Right atrium auricular region (tissue), 2 donors: ENCODE data around the gene UCMA. TPM values are rescaled to one million over a fixed set of nuclear protein-coding genes. Genes with fewer than 3 reads are reported as not detected.
"Not testable (repeated sequence)": the region's sequence is repeated elsewhere in the genome, so short reads cannot be mapped to it uniquely, and the experiment has no call there.

Source experiments
- DNase-seq: peaks from one replicate; pipeline ENCODE4 v3.0.0-alpha.2; 2019; ENCODE audit warnings: low spot score
- H3K27ac ChIP-seq, 2 donors: fragments of 200-600 bp; sonication (generic); 1 replicate in 1 of 2; 2 replicates in 1 of 2; pipeline ENCODE4 v1.5.1; 2016 to 2019
- H3K27me3 ChIP-seq, 2 donors: fragments of 200-600 bp; sonication (generic); one replicate each; pipeline versions ENCODE4 v1.5.1 to v1.6.0; 2017 to 2019
- H3K36me3 ChIP-seq: fragments of 200-600 bp; sonication (generic); one replicate; pipeline ENCODE4 v1.5.1; 2016
- H3K4me1 ChIP-seq, 2 donors: fragments of 200-600 bp; sonication (generic); one replicate each; pipeline versions ENCODE4 v1.5.1 to v1.6.0; 2017 to 2019
- H3K4me3 ChIP-seq, 2 donors: fragments of 200-600 bp; sonication (generic); 1 replicate in 1 of 2; 2 replicates in 1 of 2; pipeline ENCODE4 v1.5.1; 2017 to 2019; ENCODE audit warnings: mild to moderate bottlenecking in 1 of 2, moderate library complexity in 1 of 2
- H3K9me3 ChIP-seq, 2 donors: fragments of 200-600 bp; sonication (generic); one replicate each; pipeline ENCODE4 v1.5.1; 2019
- total RNA-seq, 2 donors: library from RNA; depleted of rRNA; stranded (reverse); fragments of >200 nt; gene quantifications; one replicate each; pipeline ENCODE4 v1.1.0, GENCODE V29; 2016
- TF ChIP-seq, protein P1 (sequence below), 2 donors: fragments of 200-600 bp; sonication (generic); IDR thresholded peaks; one replicate each; pipeline ENCODE4 v1.5.1; 2019; ENCODE audit warnings: antibody characterized with exemption in 2 of 2

UCMA gene, protein sequence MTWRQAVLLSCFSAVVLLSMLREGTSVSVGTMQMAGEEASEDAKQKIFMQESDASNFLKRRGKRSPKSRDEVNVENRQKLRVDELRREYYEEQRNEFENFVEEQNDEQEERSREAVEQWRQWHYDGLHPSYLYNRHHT
- not detected for total RNA-seq

DNA sequence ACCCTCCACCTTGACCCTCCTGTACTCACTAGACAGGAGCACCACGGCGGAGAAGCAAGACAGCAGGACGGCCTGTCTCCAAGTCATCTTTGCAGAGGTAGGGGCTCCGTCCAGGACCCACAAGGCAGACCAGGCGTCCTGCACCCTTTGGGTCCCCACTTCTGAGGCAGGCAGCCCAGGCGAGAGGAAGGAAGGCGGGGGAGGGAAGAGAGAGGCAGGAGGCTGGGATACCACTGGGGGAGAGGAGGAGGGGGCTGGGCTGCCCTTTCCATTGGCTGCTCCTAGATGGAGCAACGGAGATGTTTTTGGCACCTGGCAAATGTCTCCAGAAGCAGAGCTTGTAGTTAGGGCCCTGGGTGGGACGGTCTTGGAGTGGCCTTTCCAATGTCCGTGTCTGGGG, at the start of gene UCMA:
UCMA (minus strand) TSS at position 203 of the 400 bp plus-strand sequence; CDS start at position 87, 116 bp downstream.
- Histone ChIP-seq H3K27ac (no peak within 1 kb of the TSS), H3K9me3 (no peaks in the 10 kb centered on the region), H3K4me3 (no peak within 1 kb of the TSS), H3K36me3 (no peaks in the 10 kb centered on the region), H3K4me1 (no peaks in the 10 kb centered on the region), H3K27me3 (no peaks in the 10 kb centered on the region)
- TF ChIP-seq, protein P1, sequence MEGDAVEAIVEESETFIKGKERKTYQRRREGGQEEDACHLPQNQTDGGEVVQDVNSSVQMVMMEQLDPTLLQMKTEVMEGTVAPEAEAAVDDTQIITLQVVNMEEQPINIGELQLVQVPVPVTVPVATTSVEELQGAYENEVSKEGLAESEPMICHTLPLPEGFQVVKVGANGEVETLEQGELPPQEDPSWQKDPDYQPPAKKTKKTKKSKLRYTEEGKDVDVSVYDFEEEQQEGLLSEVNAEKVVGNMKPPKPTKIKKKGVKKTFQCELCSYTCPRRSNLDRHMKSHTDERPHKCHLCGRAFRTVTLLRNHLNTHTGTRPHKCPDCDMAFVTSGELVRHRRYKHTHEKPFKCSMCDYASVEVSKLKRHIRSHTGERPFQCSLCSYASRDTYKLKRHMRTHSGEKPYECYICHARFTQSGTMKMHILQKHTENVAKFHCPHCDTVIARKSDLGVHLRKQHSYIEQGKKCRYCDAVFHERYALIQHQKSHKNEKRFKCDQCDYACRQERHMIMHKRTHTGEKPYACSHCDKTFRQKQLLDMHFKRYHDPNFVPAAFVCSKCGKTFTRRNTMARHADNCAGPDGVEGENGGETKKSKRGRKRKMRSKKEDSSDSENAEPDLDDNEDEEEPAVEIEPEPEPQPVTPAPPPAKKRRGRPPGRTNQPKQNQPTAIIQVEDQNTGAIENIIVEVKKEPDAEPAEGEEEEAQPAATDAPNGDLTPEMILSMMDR (IDR thresholded peaks at IDR 0.05): no peak
- DNase-seq: no peak

DNA sequence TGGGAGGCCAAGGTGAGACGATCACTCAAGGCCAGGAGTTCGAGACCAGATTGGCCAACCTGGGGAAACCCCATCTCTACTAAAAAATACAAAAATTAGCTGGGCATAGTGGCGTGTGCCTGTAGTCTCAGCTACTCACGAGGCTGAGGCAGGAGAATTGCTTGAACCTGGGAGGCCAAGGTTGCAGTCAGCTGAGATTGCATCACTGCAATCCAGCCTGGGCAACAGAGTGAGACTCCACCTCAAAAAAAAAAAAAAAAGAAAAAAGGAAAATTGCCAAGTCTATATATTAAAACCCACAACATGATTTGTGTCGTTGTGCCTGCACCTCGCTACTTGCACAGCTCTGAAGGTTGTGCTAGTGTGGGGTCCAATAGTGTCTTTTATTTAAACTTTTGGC, 48.2 kb upstream of the UCMA start:
- not testable (repeated sequence) for DNase-seq, H3K9me3 ChIP-seq, H3K4me3 ChIP-seq, H3K4me1 ChIP-seq, H3K27ac ChIP-seq, H3K27me3 ChIP-seq
- peaks cover 64% of the 10 kb centered on the region for H3K36me3 ChIP-seq

DNA sequence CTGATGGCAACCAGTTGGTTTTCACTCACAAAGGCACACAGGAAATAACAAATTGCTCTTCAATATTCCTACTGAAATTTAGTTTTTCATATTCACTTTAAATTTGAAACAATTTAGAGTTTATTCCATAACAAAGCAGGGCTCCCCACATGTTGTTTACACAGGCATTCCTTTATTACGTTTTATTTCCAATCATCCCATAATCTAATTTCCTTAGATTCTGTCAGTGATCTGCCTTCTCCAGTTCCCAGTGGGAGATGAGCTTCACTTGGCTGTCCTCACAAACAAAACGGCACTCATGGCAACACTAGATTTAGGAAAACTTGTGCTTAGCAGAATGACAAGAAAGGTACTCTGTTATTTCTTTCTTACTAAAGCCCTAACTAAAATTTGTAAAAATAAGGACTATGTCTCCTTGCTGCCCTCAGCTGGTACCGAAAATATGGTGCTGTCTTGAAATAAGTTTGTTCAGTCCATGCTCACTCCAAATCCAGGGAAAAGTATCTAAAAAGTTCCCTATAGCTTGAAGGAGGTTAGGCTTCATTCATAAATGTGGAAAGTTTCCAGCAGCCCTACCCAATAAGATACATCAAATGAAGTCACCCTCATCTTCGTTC, 42.7 kb upstream of the UCMA start:
- Histone ChIP-seq H3K9me3 (no peaks in the 10 kb centered on the region), H3K36me3 (peaks cover 41% of the 10 kb centered on the region)

DNA sequence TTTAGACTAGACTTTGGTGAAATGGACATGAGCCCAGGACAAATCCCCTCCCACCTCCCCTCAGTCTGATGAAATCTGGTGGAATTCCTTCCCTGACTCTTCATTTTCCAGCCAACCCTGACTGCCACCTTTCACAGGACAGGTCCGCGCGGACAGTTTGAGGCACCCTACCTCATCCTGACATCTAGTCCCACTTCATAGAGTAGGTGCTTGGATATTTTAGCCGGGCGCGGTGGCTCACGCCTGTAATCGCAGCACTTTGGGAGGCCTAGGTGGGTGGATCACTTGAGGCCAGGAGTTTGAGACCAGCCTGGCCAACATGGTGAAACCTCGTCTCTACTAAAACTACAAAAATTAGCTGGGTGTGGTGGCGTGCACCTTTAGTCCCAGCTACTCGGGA, 42.0 kb upstream of the UCMA start:
- Histone ChIP-seq H3K4me1 (peaks cover 0 to 14% of the 10 kb centered on the region in 2 donors), H3K36me3 (peaks cover 34% of the 10 kb centered on the region)
- H3K4me3 ChIP-seq, H3K27ac ChIP-seq, H3K27me3 ChIP-seq, H3K9me3 ChIP-seq, DNase-seq: not testable (repeated sequence)

More for the DNA sequence above, 42.7 kb upstream of the UCMA start:
- Histone ChIP-seq H3K4me3 (no peak overlapping the region), H3K27ac (no peak overlapping the region), H3K27me3 (no peaks in the 10 kb centered on the region), H3K4me1 (peaks cover 0 to 10% of the 10 kb centered on the region in 2 donors)
- TF ChIP-seq, protein P1 (IDR thresholded peaks at IDR 0.05): no peak
- DNase-seq: no peak

DNA sequence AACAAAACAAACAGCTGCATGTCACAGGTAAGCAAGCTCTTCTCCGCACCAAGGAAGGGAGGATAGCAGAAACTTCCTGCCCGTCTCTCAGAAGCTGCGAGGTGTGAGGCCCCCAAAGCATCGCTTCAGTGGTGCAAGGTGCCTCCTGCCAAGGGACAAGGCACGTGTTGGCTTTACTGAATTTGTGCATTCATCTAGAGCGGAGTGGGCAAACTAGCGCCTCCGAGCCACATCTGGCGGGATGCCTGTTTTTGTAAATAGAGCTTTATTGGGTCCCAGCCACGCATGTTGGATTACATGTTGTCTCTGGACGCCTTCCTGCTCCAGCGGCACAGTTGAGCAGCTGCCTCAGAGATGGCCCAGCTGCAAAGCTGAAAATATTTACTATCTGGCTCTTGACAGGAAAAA, 38.0 kb upstream of the UCMA start:
- Histone ChIP-seq H3K36me3 (no peaks in the 10 kb centered on the region), H3K9me3 (no peaks in the 10 kb centered on the region), H3K4me3 (no peak overlapping the region), H3K27ac (peak overlapping the region in 1 of 2 donors; percentile 29), H3K4me1 (peaks cover 0 to 14% of the 10 kb centered on the region in 2 donors), H3K27me3 (no peaks in the 10 kb centered on the region)
- TF ChIP-seq, protein P1 (IDR thresholded peaks at IDR 0.05): no peak
- peak; percentile 64 for DNase-seq

DNA sequence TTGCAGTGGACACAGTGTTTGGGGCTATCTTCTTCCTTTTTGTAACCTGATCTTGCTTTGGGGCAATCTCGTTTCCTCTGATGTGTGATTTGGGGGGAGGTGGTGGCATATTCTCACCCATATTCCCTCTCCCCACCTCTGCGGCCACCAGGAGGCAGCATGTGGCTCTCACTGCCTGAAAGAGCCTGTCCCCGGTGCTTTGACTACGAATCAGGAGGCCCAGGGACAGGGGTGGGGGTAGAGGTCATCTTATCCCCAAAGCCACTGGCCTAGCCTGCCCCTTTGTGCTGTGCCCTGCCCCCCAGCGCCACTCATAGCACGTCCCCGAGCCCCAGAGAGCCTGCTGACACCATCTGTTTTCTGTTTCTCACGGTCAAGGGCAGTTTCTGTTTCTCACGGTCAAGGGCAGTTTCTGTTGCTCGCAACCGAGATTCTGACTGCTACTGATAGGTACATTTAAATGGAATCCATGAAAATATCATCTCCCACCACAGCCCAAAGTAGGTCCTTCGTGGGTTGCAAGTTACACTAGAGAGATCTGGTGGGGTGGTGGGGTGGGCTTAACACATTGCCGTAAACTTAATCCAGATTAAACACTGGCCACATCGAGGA, 37.5 kb upstream of the UCMA start:
- peak overlapping the region in 1 of 2 donors; percentile 29 for H3K27ac ChIP-seq
- peaks cover 0 to 14% of the 10 kb centered on the region in 2 donors for H3K4me1 ChIP-seq
- no peaks in the 10 kb centered on the region for H3K27me3 ChIP-seq
- no peak overlapping the region for H3K4me3 ChIP-seq
- DNase-seq: no peak
- H3K9me3 ChIP-seq: no peaks in the 10 kb centered on the region
- TF ChIP-seq, protein P1 (IDR thresholded peaks at IDR 0.05): peak; percentile 17 to 42
- no peaks in the 10 kb centered on the region for H3K36me3 ChIP-seq
